Spleen (tissue), 7 donors: ENCODE results near the gene IMMP1L.

Experiments
- POLR2A ChIP-seq, 3 donors: fragments of 450-650 bp; IDR thresholded peaks; one replicate each; pipeline ENCODE4 v1.5.1; 2017; ENCODE audit warnings: antibody characterized with exemption in 3 of 3, mild to moderate bottlenecking in 1 of 3
- TF ChIP-seq, protein P1 (sequence below), 11 experiments: fragments of 200-600 bp in 7 of 11; fragments of 450-650 bp in 4 of 11; sonication (generic) in 4 of 11; IDR thresholded peaks in 8 of 11; conservative IDR thresholded peaks in 3 of 11; 1 replicate in 7 of 11; 2 replicates in 4 of 11; pipeline versions ENCODE4 v1.4.0 to v1.8.0; 2016 to 2021; ENCODE audit warnings: antibody characterized with exemption in 11 of 11, inconsistent platforms in 4 of 11, mild to moderate bottlenecking in 1 of 11
- donor health status: DM: no; HTN: no; CAD: no; lungs with moderate emphysema.
- donor health status: DM: no; HTN: no; CAD: no.
- donor health status: DM: no; HTN: no; CAD: no.

- TF ChIP-seq, protein P1, sequence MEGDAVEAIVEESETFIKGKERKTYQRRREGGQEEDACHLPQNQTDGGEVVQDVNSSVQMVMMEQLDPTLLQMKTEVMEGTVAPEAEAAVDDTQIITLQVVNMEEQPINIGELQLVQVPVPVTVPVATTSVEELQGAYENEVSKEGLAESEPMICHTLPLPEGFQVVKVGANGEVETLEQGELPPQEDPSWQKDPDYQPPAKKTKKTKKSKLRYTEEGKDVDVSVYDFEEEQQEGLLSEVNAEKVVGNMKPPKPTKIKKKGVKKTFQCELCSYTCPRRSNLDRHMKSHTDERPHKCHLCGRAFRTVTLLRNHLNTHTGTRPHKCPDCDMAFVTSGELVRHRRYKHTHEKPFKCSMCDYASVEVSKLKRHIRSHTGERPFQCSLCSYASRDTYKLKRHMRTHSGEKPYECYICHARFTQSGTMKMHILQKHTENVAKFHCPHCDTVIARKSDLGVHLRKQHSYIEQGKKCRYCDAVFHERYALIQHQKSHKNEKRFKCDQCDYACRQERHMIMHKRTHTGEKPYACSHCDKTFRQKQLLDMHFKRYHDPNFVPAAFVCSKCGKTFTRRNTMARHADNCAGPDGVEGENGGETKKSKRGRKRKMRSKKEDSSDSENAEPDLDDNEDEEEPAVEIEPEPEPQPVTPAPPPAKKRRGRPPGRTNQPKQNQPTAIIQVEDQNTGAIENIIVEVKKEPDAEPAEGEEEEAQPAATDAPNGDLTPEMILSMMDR (IDR thresholded peaks at IDR 0.05 in 8 of 11, conservative IDR thresholded peaks at IDR 0.05 in 3 of 11) = no peak
- TF ChIP-seq POLR2A (IDR thresholded peaks at IDR 0.05) = no peak
Observed at GRCh38 chr11:31480930-31481329, 28.5 kb downstream of the IMMP1L start.
